Endothelial cell of umbilical vein (primary cell): Measurements from ENCODE around the gene MAML3. TPM values are rescaled to one million over a fixed set of nuclear protein-coding genes. Genes with fewer than 3 reads are reported as not detected.

Experiments
- BruUV-seq: library from RNA; stranded (reverse); fragments of 400-500 nt; replicated peaks from 2 replicates; lab custom pipeline; 2021; lab: Mats Ljungman, UMichigan
- CTCF ChIA-PET: fragments of 300-600, 350-600 bp; sonication (Branson Sonifier 250); formaldehyde crosslinking; loops from one replicate; lab custom pipeline; 2021; ENCODE audit warnings: antibody characterized with exemption, inconsistent platforms; lab: Charles Lee
- POLR2A ChIA-PET: fragments of 300-600, 350-600 bp; sonication (Branson Sonifier 250); formaldehyde crosslinking; loops from one replicate; lab custom pipeline; 2021; ENCODE audit warnings: antibody characterized with exemption, inconsistent platforms; lab: Charles Lee
- DNase-seq: peaks from one replicate; pipeline ENCODE4 v3.0.0-alpha.2; 2011; ENCODE audit warnings: low read depth, low spot score
- FAIRE-seq: peaks from 2 replicates; lab custom pipeline; 2011; peaks lifted over from hg19 to GRCh38; lab: Jason Lieb, UNC
- H2AFZ ChIP-seq: 2 replicates; pipeline ENCODE4 v1.6.0; 2012; ENCODE audit warnings: low read depth, low read length, control low read depth, inconsistent platforms
- H3K27ac ChIP-seq: 2 replicates; pipeline ENCODE4 v1.5.1; 2011; ENCODE audit warnings: low read depth, mild to moderate bottlenecking, control low read depth, low read length, moderate library complexity; ENCODE audit not compliant: insufficient read depth
- H3K27me3 ChIP-seq, 2 experiments: 2 replicates each; pipeline versions ENCODE4 v1.6.0 to v1.6.1; 2011; ENCODE audit warnings: low read length in 2 of 2, mixed read lengths in 1 of 2; ENCODE audit not compliant: control insufficient read depth in 2 of 2, insufficient read depth in 2 of 2
- H3K36me3 ChIP-seq, 2 experiments: 2 replicates in 1 of 2; 3 replicates in 1 of 2; pipeline ENCODE4 v1.5.1; 2011; ENCODE audit warnings: low read length in 2 of 2, mild to moderate bottlenecking in 1 of 2, moderate library complexity in 1 of 2; ENCODE audit not compliant: control insufficient read depth in 2 of 2, insufficient read depth in 2 of 2; ENCODE audit errors: extremely low read depth in 1 of 2
- H3K4me1 ChIP-seq: 3 replicates; pipeline ENCODE4 v1.5.1; 2011; ENCODE audit warnings: mild to moderate bottlenecking, low read length; ENCODE audit not compliant: control insufficient read depth, insufficient read depth; ENCODE audit errors: extremely low read depth
- H3K4me2 ChIP-seq: 2 replicates; pipeline ENCODE4 v1.6.1; 2011; ENCODE audit warnings: low read length, control low read depth, mixed read lengths; ENCODE audit not compliant: insufficient read depth
- H3K4me3 ChIP-seq, 3 experiments: fragments of 200-600 bp in 1 of 3; sonication (generic), shearing (Covaris generic) in 1 of 3; replicated peaks in 1 of 3; 2 replicates each; pipeline ENCODE4 v1.5.1; 2011 to 2016; ENCODE audit warnings: control low read depth in 3 of 3, low read length in 3 of 3, mild to moderate bottlenecking in 2 of 3, inconsistent platforms in 1 of 3, low read depth in 1 of 3, moderate library complexity in 1 of 3; ENCODE audit not compliant: insufficient read depth in 1 of 3
- H3K79me2 ChIP-seq: 2 replicates; pipeline ENCODE4 v1.6.0; 2012; ENCODE audit warnings: low read length, inconsistent platforms; ENCODE audit not compliant: control insufficient read depth, insufficient read depth
- H3K9ac ChIP-seq: replicated peaks from 2 replicates; pipeline ENCODE3; 2011; ENCODE audit warnings: low read length, control low read depth; ENCODE audit not compliant: insufficient read depth; ENCODE audit errors: extremely low read depth
- H3K9me1 ChIP-seq: replicated peaks from 3 replicates; pipeline ENCODE4 v1.6.0; 2011; ENCODE audit warnings: mild to moderate bottlenecking, low read length; ENCODE audit not compliant: control insufficient read depth, insufficient read depth; ENCODE audit errors: extremely low read depth
- H3K9me3 ChIP-seq: replicated peaks from 2 replicates; pipeline ENCODE4 v1.5.1; 2012; ENCODE audit warnings: low read length, inconsistent platforms; ENCODE audit not compliant: control insufficient read depth, insufficient read depth
- H4K20me1 ChIP-seq: replicated peaks from 2 replicates; pipeline ENCODE3; 2011; ENCODE audit warnings: mild to moderate bottlenecking, low read length; ENCODE audit not compliant: control insufficient read depth, insufficient read depth; ENCODE audit errors: extremely low read depth
- EZH2 ChIP-seq: IDR thresholded peaks from 2 replicates; pipeline ENCODE4 v1.6.1; 2012; ENCODE audit warnings: borderline replicate concordance, low read depth, mild to moderate bottlenecking, moderate library complexity, low read length, inconsistent platforms; ENCODE audit not compliant: severe bottlenecking
- FOS ChIP-seq: IDR thresholded peaks from 2 replicates; pipeline ENCODE4 v1.6.1; 2011; ENCODE audit warnings: mild to moderate bottlenecking, low read length, moderate library complexity, borderline replicate concordance; ENCODE audit not compliant: insufficient read depth
- GATA2 ChIP-seq: IDR thresholded peaks from 2 replicates; pipeline ENCODE4 v1.7.0; 2011; ENCODE audit warnings: low read depth, mild to moderate bottlenecking, moderate library complexity, mixed read lengths, low read length; ENCODE audit not compliant: insufficient read length, insufficient read depth
- JUN ChIP-seq: IDR thresholded peaks from 2 replicates; pipeline ENCODE4 v1.6.1; 2011; ENCODE audit warnings: borderline replicate concordance, low read depth; ENCODE audit not compliant: insufficient read length, insufficient read depth
- MAX ChIP-seq: IDR thresholded peaks from 2 replicates; pipeline ENCODE4 v1.6.1; 2011; ENCODE audit not compliant: insufficient read depth, insufficient read length
- MYC ChIP-seq: IDR thresholded peaks from one replicate; pipeline ENCODE4 v1.6.1; 2011; ENCODE audit warnings: mild to moderate bottlenecking, low read depth, low read length
- POLR2A ChIP-seq: IDR thresholded peaks from 2 replicates; pipeline ENCODE4 v1.6.1; 2012; ENCODE audit warnings: low read depth, mild to moderate bottlenecking, control low read depth, low read length
- POLR2AphosphoS5 ChIP-seq: IDR thresholded peaks from 2 replicates; pipeline ENCODE4 v1.6.1; 2012; ENCODE audit warnings: low read depth, mild to moderate bottlenecking, control low read depth, low read length, moderate library complexity; ENCODE audit not compliant: insufficient read depth
- dilution Hi-C: fragments of 300-500 bp; cut with MboI; formaldehyde crosslinking; loops from one replicate; pipeline ENCODE4 v1.15.0; 2019; ENCODE audit warnings: low sequenced_read_pairs; ENCODE audit not compliant: extremely low pct_ligation_motif_present
- intact Hi-C: fragments of 100-400 bp; cut with micrococcal nuclease; formaldehyde crosslinking; loops from one replicate; pipeline ENCODE4 v1.10.0; 2022
- polyA plus RNA-seq, 4 experiments: library from polyadenylated mRNA; depleted of rRNA in 3 of 4; stranded (reverse) in 3 of 4; unstranded in 1 of 4; fragments of >200 nt; gene quantifications; 2 replicates each; pipeline versions ENCODE4 v1.2.1 to v1.2.3, GENCODE V29; 2011 to 2012; ENCODE audit warnings: missing spikeins in 1 of 4
- total RNA-seq: library from RNA; stranded (reverse); gene quantifications from 2 replicates; pipeline ENCODE4 v1.2.3, GENCODE V29; 2021
- TF ChIP-seq, protein P1 (sequence below), 2 donors: IDR thresholded peaks; 1 replicate in 1 of 2; 2 replicates in 1 of 2; pipeline ENCODE4 v1.5.1; 2011; ENCODE audit warnings: low read length in 2 of 2, mild to moderate bottlenecking in 2 of 2, moderate library complexity in 2 of 2, control low read depth in 1 of 2, inconsistent platforms in 1 of 2, low read depth in 1 of 2; ENCODE audit not compliant: insufficient read depth in 1 of 2; ENCODE audit errors: extremely low read depth in 1 of 2

Gene MAML3
- total and polyA plus RNA-seq, 2 donors (not counting 3 experiments of a cell fraction or from before 2014, with no cell fraction given), result 14.0 to 20.3 TPM

- POLR2A ChIA-PET, result no interaction called here
- CTCF ChIA-PET, result no interaction called here
These were observed 313.2 kb downstream of the MAML3 start for GRCh38 chr4:139840773-139841172.

More at GRCh38 chr4:139840773-139841172, 313.2 kb downstream of the MAML3 start:
- H3K27me3 ChIP-seq, result no peaks in the 10 kb centered on the region
- DNase-seq (no peak), FAIRE-seq (no peak)
- peaks cover 7% of the 10 kb centered on the region for H3K4me1 ChIP-seq
- H4K20me1 ChIP-seq, result no peaks in the 10 kb centered on the region
- H3K9me1 ChIP-seq, result no peaks in the 10 kb centered on the region
- H3K4me2 ChIP-seq, result no peak overlapping the region
- H3K36me3 ChIP-seq, result no peaks in the 10 kb centered on the region
- dilution Hi-C loops (no loop called here), intact Hi-C loops (no loop called here)
- H3K9ac ChIP-seq, result no peak overlapping the region
- H2AFZ ChIP-seq, result no peak overlapping the region
- H3K79me2 ChIP-seq, result no peaks in the 10 kb centered on the region
- no peak overlapping the region for H3K4me3 ChIP-seq
- H3K9me3 ChIP-seq, result no peaks in the 10 kb centered on the region
- H3K27ac ChIP-seq, result no peak overlapping the region
- BruUV-seq, result no TSS peak
- no peak for TF ChIP-seq POLR2AphosphoS5
- TF ChIP-seq MYC, result no peak
- TF ChIP-seq, protein P1, sequence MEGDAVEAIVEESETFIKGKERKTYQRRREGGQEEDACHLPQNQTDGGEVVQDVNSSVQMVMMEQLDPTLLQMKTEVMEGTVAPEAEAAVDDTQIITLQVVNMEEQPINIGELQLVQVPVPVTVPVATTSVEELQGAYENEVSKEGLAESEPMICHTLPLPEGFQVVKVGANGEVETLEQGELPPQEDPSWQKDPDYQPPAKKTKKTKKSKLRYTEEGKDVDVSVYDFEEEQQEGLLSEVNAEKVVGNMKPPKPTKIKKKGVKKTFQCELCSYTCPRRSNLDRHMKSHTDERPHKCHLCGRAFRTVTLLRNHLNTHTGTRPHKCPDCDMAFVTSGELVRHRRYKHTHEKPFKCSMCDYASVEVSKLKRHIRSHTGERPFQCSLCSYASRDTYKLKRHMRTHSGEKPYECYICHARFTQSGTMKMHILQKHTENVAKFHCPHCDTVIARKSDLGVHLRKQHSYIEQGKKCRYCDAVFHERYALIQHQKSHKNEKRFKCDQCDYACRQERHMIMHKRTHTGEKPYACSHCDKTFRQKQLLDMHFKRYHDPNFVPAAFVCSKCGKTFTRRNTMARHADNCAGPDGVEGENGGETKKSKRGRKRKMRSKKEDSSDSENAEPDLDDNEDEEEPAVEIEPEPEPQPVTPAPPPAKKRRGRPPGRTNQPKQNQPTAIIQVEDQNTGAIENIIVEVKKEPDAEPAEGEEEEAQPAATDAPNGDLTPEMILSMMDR (IDR thresholded peaks at IDR 0.05; ENCODE audit: extremely low read depth in 1 of 2, insufficient read depth in 1 of 2, low read depth in 1 of 2, low read length in 2 of 2), result no peak
- TF ChIP-seq POLR2A, result no peak
- TF ChIP-seq JUN, result no peak
- TF ChIP-seq FOS, result no peak
- TF ChIP-seq EZH2, result no peak
- no peak for TF ChIP-seq GATA2
- no peak for TF ChIP-seq MAX
